ENCODE data around the gene WFIKKN2. TPM values are rescaled to one million over a fixed set of nuclear protein-coding genes. Genes with fewer than 3 reads are reported as not detected.

Gene WFIKKN2
- total RNA-seq, 1 experiment from 2014 or later: not detected

DNA sequence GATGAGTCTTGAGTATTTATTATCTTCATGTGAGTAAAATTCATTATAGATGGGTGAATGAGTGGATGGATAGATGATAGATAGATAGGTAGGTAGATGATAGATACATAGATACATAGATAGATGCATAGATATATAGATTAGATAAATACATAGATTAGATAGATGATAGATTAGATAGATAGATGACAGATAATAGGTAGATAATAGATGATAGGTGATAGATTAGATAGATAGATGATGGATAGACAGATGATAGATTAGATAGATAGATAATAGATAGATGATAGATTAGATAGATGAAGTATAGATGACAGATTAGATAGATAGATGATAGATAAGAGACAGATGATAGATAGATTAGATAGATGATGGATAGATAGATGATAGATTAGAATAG, 21.8 kb upstream of the WFIKKN2 start:
- H3K36me3 Mint-ChIP-seq (ENCODE audit: insufficient read depth, unreplicated experiment): no peaks in the 10 kb centered on the region
- H3K4me1 ChIP-seq: peaks cover 9% of the 10 kb centered on the region
- no peak overlapping the region for H3K4me3 Mint-ChIP-seq (ENCODE audit: unreplicated experiment)
- peaks cover 6% of the 10 kb centered on the region for H3K9me3 ChIP-seq
- no peaks in the 10 kb centered on the region for H3K27me3 Mint-ChIP-seq (ENCODE audit: insufficient read depth, unreplicated experiment)
- no peak overlapping the region for H3K27ac Mint-ChIP-seq (ENCODE audit: unreplicated experiment)
- ChIA-PET POLR2A (no interaction called here), CTCF (interaction anchor here (0.6 kb wide), 1 partner anchor 24 kb away, joined by 4 read pairs; no protein-coding TSS in a partner anchor)
- H3K4me1 Mint-ChIP-seq (ENCODE audit: low read depth, unreplicated experiment): peaks cover 7% of the 10 kb centered on the region
- H3K27me3 ChIP-seq (replicated peaks; ENCODE audit: control insufficient read depth, insufficient read depth, low read length): no peaks in the 10 kb centered on the region
- no peak overlapping the region for H3K4me3 ChIP-seq (ENCODE audit: low read depth, low read length)
- H3K36me3 ChIP-seq (ENCODE audit: control insufficient read depth, insufficient read depth, low read length): no peaks in the 10 kb centered on the region
- TF ChIP-seq, protein P1, sequence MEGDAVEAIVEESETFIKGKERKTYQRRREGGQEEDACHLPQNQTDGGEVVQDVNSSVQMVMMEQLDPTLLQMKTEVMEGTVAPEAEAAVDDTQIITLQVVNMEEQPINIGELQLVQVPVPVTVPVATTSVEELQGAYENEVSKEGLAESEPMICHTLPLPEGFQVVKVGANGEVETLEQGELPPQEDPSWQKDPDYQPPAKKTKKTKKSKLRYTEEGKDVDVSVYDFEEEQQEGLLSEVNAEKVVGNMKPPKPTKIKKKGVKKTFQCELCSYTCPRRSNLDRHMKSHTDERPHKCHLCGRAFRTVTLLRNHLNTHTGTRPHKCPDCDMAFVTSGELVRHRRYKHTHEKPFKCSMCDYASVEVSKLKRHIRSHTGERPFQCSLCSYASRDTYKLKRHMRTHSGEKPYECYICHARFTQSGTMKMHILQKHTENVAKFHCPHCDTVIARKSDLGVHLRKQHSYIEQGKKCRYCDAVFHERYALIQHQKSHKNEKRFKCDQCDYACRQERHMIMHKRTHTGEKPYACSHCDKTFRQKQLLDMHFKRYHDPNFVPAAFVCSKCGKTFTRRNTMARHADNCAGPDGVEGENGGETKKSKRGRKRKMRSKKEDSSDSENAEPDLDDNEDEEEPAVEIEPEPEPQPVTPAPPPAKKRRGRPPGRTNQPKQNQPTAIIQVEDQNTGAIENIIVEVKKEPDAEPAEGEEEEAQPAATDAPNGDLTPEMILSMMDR (IDR thresholded peaks at IDR 0.05; ENCODE audit: insufficient read depth in 1 of 2, low read depth in 1 of 2, low read length in 1 of 2, severe bottlenecking in 1 of 2, unreplicated experiment in 1 of 2): no peak
- DNase-seq: no peak
- peaks cover 16% of the 10 kb centered on the region for H3K9me3 Mint-ChIP-seq (ENCODE audit: unreplicated experiment)
- no TSS peak for BruUV-seq (replicated peaks)
- intact Hi-C loops (cut with micrococcal nuclease; ENCODE audit: unreplicated experiment): no loop called here

DNA sequence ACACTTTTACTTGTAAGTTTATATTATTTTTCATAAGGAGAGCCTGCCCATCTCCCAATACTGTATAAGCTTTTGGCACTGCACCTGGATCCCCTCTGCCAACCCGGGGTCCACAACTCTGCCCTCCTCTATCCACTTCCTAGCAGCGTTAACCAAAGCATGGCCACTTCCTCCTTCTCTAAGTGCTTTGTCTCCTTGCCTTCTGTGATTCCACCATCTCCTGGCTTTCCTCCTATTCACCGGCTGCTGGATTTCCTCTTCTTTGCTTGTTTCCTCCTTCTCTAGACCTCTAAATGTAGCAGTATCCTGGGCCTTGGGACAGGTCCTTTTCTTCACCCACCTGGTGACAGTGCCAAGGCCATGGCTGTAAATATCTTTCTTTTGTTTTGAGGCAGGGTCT, 20.0 kb upstream of the WFIKKN2 start:
- CTCF ChIA-PET: interaction anchor here (1.7 kb wide), 1 partner anchor 142 kb away, joined by 4 read pairs; no protein-coding TSS in a partner anchor
- Mint-ChIP-seq H3K9me3 (ENCODE audit: unreplicated experiment) (peaks cover 16% of the 10 kb centered on the region), H3K27ac (ENCODE audit: unreplicated experiment) (no peak overlapping the region), H3K4me3 (ENCODE audit: unreplicated experiment) (no peak overlapping the region), H3K27me3 (ENCODE audit: insufficient read depth, unreplicated experiment) (no peaks in the 10 kb centered on the region), H3K36me3 (ENCODE audit: insufficient read depth, unreplicated experiment) (no peaks in the 10 kb centered on the region), H3K4me1 (ENCODE audit: low read depth, unreplicated experiment) (peaks cover 7% of the 10 kb centered on the region)
- POLR2A ChIA-PET: no interaction called here
- Histone ChIP-seq H3K4me3 (ENCODE audit: low read depth, low read length) (no peak overlapping the region), H3K27me3 (replicated peaks; ENCODE audit: control insufficient read depth, insufficient read depth, low read length) (no peaks in the 10 kb centered on the region), H3K4me1 (peaks cover 9% of the 10 kb centered on the region), H3K36me3 (ENCODE audit: control insufficient read depth, insufficient read depth, low read length) (no peaks in the 10 kb centered on the region), H3K9me3 (peaks cover 6% of the 10 kb centered on the region)
- no TSS peak for BruUV-seq (replicated peaks)
- TF ChIP-seq, protein P1 (IDR thresholded peaks at IDR 0.05; ENCODE audit: insufficient read depth in 1 of 2, low read depth in 1 of 2, low read length in 1 of 2, severe bottlenecking in 1 of 2, unreplicated experiment in 1 of 2): no peak
- intact Hi-C loops (cut with micrococcal nuclease; ENCODE audit: unreplicated experiment): no loop called here
- no peak for DNase-seq

DNA sequence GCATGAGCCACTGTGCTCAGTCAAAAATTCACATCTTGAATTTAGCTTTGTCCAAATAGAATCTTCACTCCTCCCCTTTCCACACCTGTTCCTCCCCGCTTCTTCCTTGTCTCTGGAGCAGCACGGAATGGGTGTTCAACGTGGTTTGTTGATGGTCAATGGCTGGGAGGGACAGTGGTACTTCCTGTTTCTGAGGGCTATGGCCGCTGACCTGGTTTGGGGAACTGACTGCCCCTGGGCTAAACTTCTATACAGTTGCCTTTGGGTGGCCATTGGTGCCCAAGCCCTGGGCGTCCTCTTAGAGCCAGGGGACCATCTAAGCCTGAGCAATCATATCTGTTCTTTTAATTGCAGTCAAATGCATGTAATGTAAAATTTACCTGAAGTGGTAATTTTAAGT, 19.1 kb upstream of the WFIKKN2 start:
- H3K36me3 Mint-ChIP-seq (ENCODE audit: insufficient read depth, unreplicated experiment): no peaks in the 10 kb centered on the region
- no peak overlapping the region for H3K27ac Mint-ChIP-seq (ENCODE audit: unreplicated experiment)
- CTCF ChIA-PET: interaction anchor here (1.7 kb wide), 1 partner anchor 141 kb away, joined by 4 read pairs; no protein-coding TSS in a partner anchor
- POLR2A ChIA-PET: no interaction called here
- TF ChIP-seq, protein P1 (IDR thresholded peaks at IDR 0.05; ENCODE audit: insufficient read depth in 1 of 2, low read depth in 1 of 2, low read length in 1 of 2, severe bottlenecking in 1 of 2, unreplicated experiment in 1 of 2): no peak
- BruUV-seq (replicated peaks): no TSS peak
- DNase-seq: no peak
- H3K36me3 ChIP-seq (ENCODE audit: control insufficient read depth, insufficient read depth, low read length): no peaks in the 10 kb centered on the region
- H3K27me3 Mint-ChIP-seq (ENCODE audit: insufficient read depth, unreplicated experiment): no peaks in the 10 kb centered on the region
- H3K4me3 Mint-ChIP-seq (ENCODE audit: unreplicated experiment): no peak overlapping the region
- peaks cover 7% of the 10 kb centered on the region for H3K4me1 Mint-ChIP-seq (ENCODE audit: low read depth, unreplicated experiment)
- peaks cover 9% of the 10 kb centered on the region for H3K4me1 ChIP-seq
- intact Hi-C loops (cut with micrococcal nuclease; ENCODE audit: unreplicated experiment): no loop called here
- H3K27me3 ChIP-seq (replicated peaks; ENCODE audit: control insufficient read depth, insufficient read depth, low read length): no peaks in the 10 kb centered on the region
- H3K9me3 Mint-ChIP-seq (ENCODE audit: unreplicated experiment): peaks cover 16% of the 10 kb centered on the region
- H3K9me3 ChIP-seq: peaks cover 6% of the 10 kb centered on the region
- H3K4me3 ChIP-seq (ENCODE audit: low read depth, low read length): no peak overlapping the region
